HCT116 (cell line): ENCODE data around the gene LY86. TPM values are rescaled to one million over a fixed set of nuclear protein-coding genes. Genes with fewer than 3 reads are reported as not detected.

Experiments used
- ATAC-seq: fragments of 200-7000 bp; cut with Tn5 transposase; 2 replicates; pipeline ENCODE4 v1.9.1; 2020; ENCODE audit warnings: mild to moderate bottlenecking, moderate library complexity
- BruUV-seq: library from RNA; stranded (reverse); fragments of 400-500 nt; replicated peaks from 2 replicates; lab custom pipeline; 2021; lab: Mats Ljungman, UMichigan
- CTCF ChIA-PET: fragments of 300-600 bp; sonication (Branson Sonifier 250); formaldehyde crosslinking; loops from one replicate; lab custom pipeline; 2021; ENCODE audit warnings: antibody characterized with exemption; lab: Charles Lee
- POLR2A ChIA-PET: fragments of 300-600, 350-600 bp; sonication (Branson Sonifier 250); formaldehyde crosslinking; loops from one replicate; lab custom pipeline; 2021; ENCODE audit warnings: antibody characterized with exemption; lab: Charles Lee
- RAD21 ChIA-PET, 2 experiments: fragments of 300-600 bp; sonication (Branson Sonifier 250); formaldehyde crosslinking; loops; one replicate each; lab custom pipeline; 2023; ENCODE audit warnings: low total read pairs in 2 of 2; ENCODE audit not compliant: uncharacterized antibody in 2 of 2, unreplicated experiment in 2 of 2, low non-redundant PET in 1 of 2; lab: Charles Lee
- DNase-seq: peaks from one replicate; pipeline ENCODE4 v3.0.0-alpha.2; 2010; ENCODE audit warnings: low read depth, low spot score
- H2AFZ ChIP-seq: fragments of 200-600 bp; shearing (Covaris generic), sonication (generic); 2 replicates; pipeline ENCODE4 v1.6.1; 2017; ENCODE audit warnings: low read depth, mixed run types, mixed read lengths, antibody characterized with exemption, low read length; ENCODE audit not compliant: poor library complexity, severe bottlenecking
- H3K27ac ChIP-seq: 2 replicates; pipeline ENCODE4 v1.5.1; 2012; ENCODE audit warnings: low read depth, low read length
- H3K27me3 ChIP-seq: fragments of 200-600 bp; sonication (generic); 2 replicates; pipeline ENCODE4 v1.6.1; 2016; ENCODE audit warnings: mixed run types, low read length, mixed read lengths; ENCODE audit not compliant: insufficient read depth
- H3K36me3 ChIP-seq, 2 experiments: fragments of 200-500 bp in 1 of 2; fragments of 200-600 bp in 1 of 2; sonication (Bioruptor generic) in 1 of 2; sonication (generic) in 1 of 2; 2 replicates each; pipeline versions ENCODE4 v1.5.1 to v1.6.1; 2014 to 2016; ENCODE audit warnings: low read length in 2 of 2, inconsistent platforms in 1 of 2, mixed read lengths in 1 of 2, mixed run types in 1 of 2; ENCODE audit not compliant: insufficient read depth in 2 of 2, control insufficient read depth in 1 of 2
- H3K4me1 ChIP-seq, 2 experiments: fragments of 200-600 bp in 1 of 2; sonication (generic) in 1 of 2; 2 replicates each; pipeline versions ENCODE4 v1.5.1 to v1.6.1; 2012 to 2017; ENCODE audit warnings: low read length in 2 of 2, inconsistent platforms in 1 of 2, mild to moderate bottlenecking in 1 of 2, mixed read lengths in 1 of 2, mixed run types in 1 of 2, moderate library complexity in 1 of 2; ENCODE audit not compliant: insufficient read depth in 2 of 2, control insufficient read depth in 1 of 2
- H3K4me2 ChIP-seq: fragments of 200-600 bp; sonication (generic); 2 replicates; pipeline ENCODE4 v1.6.1; 2017; ENCODE audit warnings: mixed run types, low read length, mixed read lengths
- H3K4me3 ChIP-seq, 2 experiments: fragments of 200-600 bp in 1 of 2; sonication (generic) in 1 of 2; replicated peaks in 1 of 2; 2 replicates each; pipeline ENCODE4 v1.5.1; 2011 to 2016; ENCODE audit warnings: low read length in 2 of 2, control low read depth in 1 of 2, low read depth in 1 of 2, mild to moderate bottlenecking in 1 of 2, mixed read lengths in 1 of 2, mixed run types in 1 of 2
- H3K79me2 ChIP-seq: fragments of 200-600 bp; sonication (generic); 2 replicates; pipeline ENCODE4 v1.6.1; 2017; ENCODE audit warnings: mild to moderate bottlenecking, mixed run types, low read length, moderate library complexity, mixed read lengths; ENCODE audit not compliant: insufficient read depth
- H3K9ac ChIP-seq: fragments of 200-600 bp; sonication (generic); 2 replicates; pipeline ENCODE4 v1.6.1; 2016; ENCODE audit warnings: low read length, mixed read lengths
- H3K9me2 ChIP-seq: fragments of 200-600 bp; sonication (generic), shearing (Covaris generic); 2 replicates; pipeline ENCODE4 v1.6.1; 2017; ENCODE audit warnings: mixed run types, mild to moderate bottlenecking, moderate library complexity; ENCODE audit not compliant: insufficient read depth
- H3K9me3 ChIP-seq, 2 experiments: fragments of 200-500 bp in 1 of 2; fragments of 200-600 bp in 1 of 2; sonication (Bioruptor generic) in 1 of 2; sonication (generic) in 1 of 2; 2 replicates each; pipeline ENCODE4 v1.6.1; 2014 to 2017; ENCODE audit warnings: low read length in 2 of 2, mixed read lengths in 2 of 2, inconsistent platforms in 1 of 2, low read depth in 1 of 2, mild to moderate bottlenecking in 1 of 2, mixed run types in 1 of 2, moderate library complexity in 1 of 2; ENCODE audit not compliant: control insufficient read depth in 1 of 2, insufficient read depth in 1 of 2
- H4K20me1 ChIP-seq: fragments of 200-600 bp; sonication (generic), shearing (Covaris generic); 2 replicates; pipeline ENCODE4 v1.6.1; 2017; ENCODE audit warnings: mixed run types, mild to moderate bottlenecking, moderate library complexity; ENCODE audit not compliant: insufficient read depth
- CBX3 ChIP-seq: IDR thresholded peaks from 2 replicates; pipeline ENCODE4 v1.6.1; 2012; ENCODE audit warnings: low read depth
- CEBPB ChIP-seq: IDR thresholded peaks from 2 replicates; pipeline ENCODE4 v1.6.1; 2012; ENCODE audit warnings: low read depth
- EGR1 ChIP-seq: IDR thresholded peaks from 2 replicates; pipeline ENCODE4 v1.6.1; 2012; ENCODE audit warnings: low read depth
- ELF1 ChIP-seq: IDR thresholded peaks from 2 replicates; pipeline ENCODE4 v1.6.1; 2012; ENCODE audit warnings: low read depth, borderline replicate concordance
- EZH2 ChIP-seq: fragments of 200-600 bp; sonication (generic); IDR thresholded peaks from 2 replicates; pipeline ENCODE4 v1.6.1; 2017; ENCODE audit warnings: antibody characterized with exemption, mixed run types
- FOSL1 ChIP-seq: IDR thresholded peaks from 2 replicates; pipeline ENCODE4 v1.6.1; 2012; ENCODE audit warnings: low read depth
- JUND ChIP-seq: IDR thresholded peaks from 2 replicates; pipeline ENCODE4 v1.6.1; 2012
- POLR2A ChIP-seq: IDR thresholded peaks from 2 replicates; pipeline ENCODE4 v1.7.0; 2011; ENCODE audit warnings: borderline replicate concordance; ENCODE audit not compliant: insufficient read depth, insufficient read length; ENCODE audit errors: extremely low read depth
- POLR2AphosphoS5 ChIP-seq: IDR thresholded peaks from 2 replicates; pipeline ENCODE4 v1.6.1; 2011; ENCODE audit warnings: mild to moderate bottlenecking, low read depth, low read length, moderate library complexity
- SIN3A ChIP-seq: IDR thresholded peaks from 2 replicates; pipeline ENCODE4 v1.6.1; 2012; ENCODE audit warnings: low read depth
- SRF ChIP-seq: IDR thresholded peaks from 2 replicates; pipeline ENCODE4 v1.6.1; 2012; ENCODE audit warnings: low read depth
- TCF7L2 ChIP-seq: IDR thresholded peaks from 2 replicates; pipeline ENCODE4 v1.7.0; 2011; ENCODE audit warnings: borderline replicate concordance, inconsistent platforms; ENCODE audit not compliant: insufficient read depth, insufficient read length; ENCODE audit errors: extremely low read depth
- YY1 ChIP-seq: IDR thresholded peaks from 2 replicates; pipeline ENCODE4 v1.6.1; 2011; ENCODE audit warnings: low read length, low read depth, moderate library complexity, mild to moderate bottlenecking; ENCODE audit not compliant: insufficient replicate concordance; ENCODE audit errors: extremely low read depth
- intact Hi-C: fragments of 100-400 bp; cut with micrococcal nuclease; formaldehyde crosslinking; loops from 2 replicates; pipeline ENCODE4 v1.10.0; 2022
- total RNA-seq: library from RNA; stranded (reverse); gene quantifications from one replicate; pipeline ENCODE4 v1.2.1, GENCODE V29; 2021; ENCODE audit not compliant: unreplicated experiment
- TF ChIP-seq, protein P1 (sequence below): IDR thresholded peaks from 2 replicates; pipeline ENCODE4 v1.6.1; 2012; ENCODE audit warnings: low read depth
- TF ChIP-seq, protein P2 (sequence below): IDR thresholded peaks from 2 replicates; pipeline ENCODE4 v1.6.1; 2011; ENCODE audit warnings: mild to moderate bottlenecking, low read length, moderate library complexity; ENCODE audit not compliant: insufficient replicate concordance; ENCODE audit errors: extremely low read depth
- TF ChIP-seq, protein P3 (sequence below): IDR thresholded peaks from 2 replicates; pipeline ENCODE4 v1.6.1; 2012
- TF ChIP-seq, protein P4 (sequence below), 3 experiments: fragments of 200-600 bp in 1 of 3; sonication (generic) in 1 of 3; IDR thresholded peaks in 2 of 3; conservative IDR thresholded peaks in 1 of 3; 2 replicates each; pipeline ENCODE4 v1.5.1; 2012 to 2017; ENCODE audit warnings: low read depth in 2 of 3, low read length in 2 of 3, antibody characterized with exemption in 1 of 3, borderline replicate concordance in 1 of 3, control low read depth in 1 of 3, mild to moderate bottlenecking in 1 of 3, mixed read lengths in 1 of 3, mixed run types in 1 of 3, moderate library complexity in 1 of 3; ENCODE audit not compliant: insufficient read depth in 1 of 3
- TF ChIP-seq, protein P5 (sequence below): IDR thresholded peaks from 2 replicates; pipeline ENCODE4 v1.6.1; 2012

The LY86 gene
- total RNA-seq, 1 experiment from 2014 or later = not detected

DNA sequence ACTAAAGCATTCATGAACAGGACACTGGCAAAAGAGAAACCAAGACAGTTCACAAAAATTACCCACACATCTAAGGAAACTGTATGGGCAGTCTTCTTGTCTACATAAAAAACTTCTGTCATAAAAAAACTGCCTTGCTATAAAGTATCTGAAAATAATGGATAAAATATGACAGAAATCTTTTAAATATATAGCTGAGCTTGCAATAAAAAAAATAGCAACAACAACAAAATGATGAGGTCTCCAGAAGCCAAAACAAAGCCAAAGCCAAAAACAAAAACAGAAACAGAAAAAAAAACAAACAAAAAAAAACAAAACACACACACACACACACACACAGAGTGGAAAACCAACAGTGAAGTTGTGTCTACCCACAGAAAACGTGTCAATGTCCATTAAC lies 14.8 kb downstream of the LY86 start:
- no peaks in the 10 kb centered on the region for H3K79me2 ChIP-seq
- H3K9me2 ChIP-seq = no peaks in the 10 kb centered on the region
- RAD21 ChIA-PET = no interaction called here
- intact Hi-C loops = no loop called here
- H4K20me1 ChIP-seq = no peaks in the 10 kb centered on the region
- no peak overlapping the region for H3K4me3 ChIP-seq
- POLR2A ChIA-PET = no interaction called here
- no peak overlapping the region for H2AFZ ChIP-seq
- H3K36me3 ChIP-seq = no peaks in the 10 kb centered on the region
- H3K9ac ChIP-seq = no peak overlapping the region
- BruUV-seq = no TSS peak
- TF ChIP-seq EGR1 = no peak
- no peak for TF ChIP-seq ELF1
- no peak for TF ChIP-seq CEBPB
- TF ChIP-seq CBX3 = no peak
- TF ChIP-seq POLR2AphosphoS5 = no peak
- no peak for TF ChIP-seq JUND
- TF ChIP-seq, protein P1, sequence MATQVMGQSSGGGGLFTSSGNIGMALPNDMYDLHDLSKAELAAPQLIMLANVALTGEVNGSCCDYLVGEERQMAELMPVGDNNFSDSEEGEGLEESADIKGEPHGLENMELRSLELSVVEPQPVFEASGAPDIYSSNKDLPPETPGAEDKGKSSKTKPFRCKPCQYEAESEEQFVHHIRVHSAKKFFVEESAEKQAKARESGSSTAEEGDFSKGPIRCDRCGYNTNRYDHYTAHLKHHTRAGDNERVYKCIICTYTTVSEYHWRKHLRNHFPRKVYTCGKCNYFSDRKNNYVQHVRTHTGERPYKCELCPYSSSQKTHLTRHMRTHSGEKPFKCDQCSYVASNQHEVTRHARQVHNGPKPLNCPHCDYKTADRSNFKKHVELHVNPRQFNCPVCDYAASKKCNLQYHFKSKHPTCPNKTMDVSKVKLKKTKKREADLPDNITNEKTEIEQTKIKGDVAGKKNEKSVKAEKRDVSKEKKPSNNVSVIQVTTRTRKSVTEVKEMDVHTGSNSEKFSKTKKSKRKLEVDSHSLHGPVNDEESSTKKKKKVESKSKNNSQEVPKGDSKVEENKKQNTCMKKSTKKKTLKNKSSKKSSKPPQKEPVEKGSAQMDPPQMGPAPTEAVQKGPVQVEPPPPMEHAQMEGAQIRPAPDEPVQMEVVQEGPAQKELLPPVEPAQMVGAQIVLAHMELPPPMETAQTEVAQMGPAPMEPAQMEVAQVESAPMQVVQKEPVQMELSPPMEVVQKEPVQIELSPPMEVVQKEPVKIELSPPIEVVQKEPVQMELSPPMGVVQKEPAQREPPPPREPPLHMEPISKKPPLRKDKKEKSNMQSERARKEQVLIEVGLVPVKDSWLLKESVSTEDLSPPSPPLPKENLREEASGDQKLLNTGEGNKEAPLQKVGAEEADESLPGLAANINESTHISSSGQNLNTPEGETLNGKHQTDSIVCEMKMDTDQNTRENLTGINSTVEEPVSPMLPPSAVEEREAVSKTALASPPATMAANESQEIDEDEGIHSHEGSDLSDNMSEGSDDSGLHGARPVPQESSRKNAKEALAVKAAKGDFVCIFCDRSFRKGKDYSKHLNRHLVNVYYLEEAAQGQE = no peak
- TF ChIP-seq EZH2 = no peak
- TF ChIP-seq SIN3A = no peak
- TF ChIP-seq YY1 = no peak
- TF ChIP-seq, protein P2, sequence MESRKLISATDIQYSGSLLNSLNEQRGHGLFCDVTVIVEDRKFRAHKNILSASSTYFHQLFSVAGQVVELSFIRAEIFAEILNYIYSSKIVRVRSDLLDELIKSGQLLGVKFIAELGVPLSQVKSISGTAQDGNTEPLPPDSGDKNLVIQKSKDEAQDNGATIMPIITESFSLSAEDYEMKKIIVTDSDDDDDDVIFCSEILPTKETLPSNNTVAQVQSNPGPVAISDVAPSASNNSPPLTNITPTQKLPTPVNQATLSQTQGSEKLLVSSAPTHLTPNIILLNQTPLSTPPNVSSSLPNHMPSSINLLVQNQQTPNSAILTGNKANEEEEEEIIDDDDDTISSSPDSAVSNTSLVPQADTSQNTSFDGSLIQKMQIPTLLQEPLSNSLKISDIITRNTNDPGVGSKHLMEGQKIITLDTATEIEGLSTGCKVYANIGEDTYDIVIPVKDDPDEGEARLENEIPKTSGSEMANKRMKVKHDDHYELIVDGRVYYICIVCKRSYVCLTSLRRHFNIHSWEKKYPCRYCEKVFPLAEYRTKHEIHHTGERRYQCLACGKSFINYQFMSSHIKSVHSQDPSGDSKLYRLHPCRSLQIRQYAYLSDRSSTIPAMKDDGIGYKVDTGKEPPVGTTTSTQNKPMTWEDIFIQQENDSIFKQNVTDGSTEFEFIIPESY = no peak
- TF ChIP-seq, protein P3, sequence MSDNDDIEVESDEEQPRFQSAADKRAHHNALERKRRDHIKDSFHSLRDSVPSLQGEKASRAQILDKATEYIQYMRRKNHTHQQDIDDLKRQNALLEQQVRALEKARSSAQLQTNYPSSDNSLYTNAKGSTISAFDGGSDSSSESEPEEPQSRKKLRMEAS = no peak
- TF ChIP-seq, protein P4, sequence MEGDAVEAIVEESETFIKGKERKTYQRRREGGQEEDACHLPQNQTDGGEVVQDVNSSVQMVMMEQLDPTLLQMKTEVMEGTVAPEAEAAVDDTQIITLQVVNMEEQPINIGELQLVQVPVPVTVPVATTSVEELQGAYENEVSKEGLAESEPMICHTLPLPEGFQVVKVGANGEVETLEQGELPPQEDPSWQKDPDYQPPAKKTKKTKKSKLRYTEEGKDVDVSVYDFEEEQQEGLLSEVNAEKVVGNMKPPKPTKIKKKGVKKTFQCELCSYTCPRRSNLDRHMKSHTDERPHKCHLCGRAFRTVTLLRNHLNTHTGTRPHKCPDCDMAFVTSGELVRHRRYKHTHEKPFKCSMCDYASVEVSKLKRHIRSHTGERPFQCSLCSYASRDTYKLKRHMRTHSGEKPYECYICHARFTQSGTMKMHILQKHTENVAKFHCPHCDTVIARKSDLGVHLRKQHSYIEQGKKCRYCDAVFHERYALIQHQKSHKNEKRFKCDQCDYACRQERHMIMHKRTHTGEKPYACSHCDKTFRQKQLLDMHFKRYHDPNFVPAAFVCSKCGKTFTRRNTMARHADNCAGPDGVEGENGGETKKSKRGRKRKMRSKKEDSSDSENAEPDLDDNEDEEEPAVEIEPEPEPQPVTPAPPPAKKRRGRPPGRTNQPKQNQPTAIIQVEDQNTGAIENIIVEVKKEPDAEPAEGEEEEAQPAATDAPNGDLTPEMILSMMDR (IDR thresholded peaks at IDR 0.05 in 2 of 3, conservative IDR thresholded peaks at IDR 0.05 in 1 of 3; ENCODE audit: borderline replicate concordance in 1 of 3, insufficient read depth in 1 of 3, low read depth in 2 of 3, low read length in 2 of 3) = no peak
- no peak for TF ChIP-seq TCF7L2
- no peak for TF ChIP-seq POLR2A
- TF ChIP-seq, protein P5, sequence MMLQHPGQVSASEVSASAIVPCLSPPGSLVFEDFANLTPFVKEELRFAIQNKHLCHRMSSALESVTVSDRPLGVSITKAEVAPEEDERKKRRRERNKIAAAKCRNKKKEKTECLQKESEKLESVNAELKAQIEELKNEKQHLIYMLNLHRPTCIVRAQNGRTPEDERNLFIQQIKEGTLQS = no peak
- no peak for TF ChIP-seq FOSL1
- no peak for TF ChIP-seq SRF
- no peaks in the 10 kb centered on the region for H3K4me1 ChIP-seq
- DNase-seq (no peak), ATAC-seq (no peak)
- H3K4me2 ChIP-seq = no peak overlapping the region
- H3K27me3 ChIP-seq = peaks cover 11% of the 10 kb centered on the region; the same call in 1 of the 2 replicates
- no peak overlapping the region for H3K27ac ChIP-seq
- H3K9me3 ChIP-seq = no peaks in the 10 kb centered on the region
- CTCF ChIA-PET = no interaction called here
